Breast epithelium (tissue), 3 donors: Measurements from ENCODE around the gene DPP8.

Source experiments
- POLR2A ChIP-seq: fragments of 450-650 bp; IDR thresholded peaks from one replicate; pipeline ENCODE4 v1.6.1; 2016; ENCODE audit warnings: antibody characterized with exemption, mild to moderate bottlenecking, moderate library complexity
- TF ChIP-seq, protein P1 (sequence below), 3 donors: fragments of 450-650 bp; IDR thresholded peaks; one replicate each; pipeline ENCODE4 v1.5.1; 2016 to 2017; ENCODE audit warnings: antibody characterized with exemption in 3 of 3, mild to moderate bottlenecking in 3 of 3, moderate library complexity in 3 of 3

- TF ChIP-seq, protein P1, sequence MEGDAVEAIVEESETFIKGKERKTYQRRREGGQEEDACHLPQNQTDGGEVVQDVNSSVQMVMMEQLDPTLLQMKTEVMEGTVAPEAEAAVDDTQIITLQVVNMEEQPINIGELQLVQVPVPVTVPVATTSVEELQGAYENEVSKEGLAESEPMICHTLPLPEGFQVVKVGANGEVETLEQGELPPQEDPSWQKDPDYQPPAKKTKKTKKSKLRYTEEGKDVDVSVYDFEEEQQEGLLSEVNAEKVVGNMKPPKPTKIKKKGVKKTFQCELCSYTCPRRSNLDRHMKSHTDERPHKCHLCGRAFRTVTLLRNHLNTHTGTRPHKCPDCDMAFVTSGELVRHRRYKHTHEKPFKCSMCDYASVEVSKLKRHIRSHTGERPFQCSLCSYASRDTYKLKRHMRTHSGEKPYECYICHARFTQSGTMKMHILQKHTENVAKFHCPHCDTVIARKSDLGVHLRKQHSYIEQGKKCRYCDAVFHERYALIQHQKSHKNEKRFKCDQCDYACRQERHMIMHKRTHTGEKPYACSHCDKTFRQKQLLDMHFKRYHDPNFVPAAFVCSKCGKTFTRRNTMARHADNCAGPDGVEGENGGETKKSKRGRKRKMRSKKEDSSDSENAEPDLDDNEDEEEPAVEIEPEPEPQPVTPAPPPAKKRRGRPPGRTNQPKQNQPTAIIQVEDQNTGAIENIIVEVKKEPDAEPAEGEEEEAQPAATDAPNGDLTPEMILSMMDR (IDR thresholded peaks at IDR 0.05), result no peak
- no peak for TF ChIP-seq POLR2A
Observed at GRCh38 chr15:65396283-65396964, 121.1 kb downstream of the DPP8 start.
